ENCODE data around the gene TPGS1. TPM values are rescaled to one million over a fixed set of nuclear protein-coding genes. Genes with fewer than 3 reads are reported as not detected.

The TPGS1 gene
- total RNA-seq, 5 donors from 2014 or later (not counting 1 experiment from before 2014, with no cell fraction given): 22.2 to 44.4 (median 39.4) TPM

DNA sequence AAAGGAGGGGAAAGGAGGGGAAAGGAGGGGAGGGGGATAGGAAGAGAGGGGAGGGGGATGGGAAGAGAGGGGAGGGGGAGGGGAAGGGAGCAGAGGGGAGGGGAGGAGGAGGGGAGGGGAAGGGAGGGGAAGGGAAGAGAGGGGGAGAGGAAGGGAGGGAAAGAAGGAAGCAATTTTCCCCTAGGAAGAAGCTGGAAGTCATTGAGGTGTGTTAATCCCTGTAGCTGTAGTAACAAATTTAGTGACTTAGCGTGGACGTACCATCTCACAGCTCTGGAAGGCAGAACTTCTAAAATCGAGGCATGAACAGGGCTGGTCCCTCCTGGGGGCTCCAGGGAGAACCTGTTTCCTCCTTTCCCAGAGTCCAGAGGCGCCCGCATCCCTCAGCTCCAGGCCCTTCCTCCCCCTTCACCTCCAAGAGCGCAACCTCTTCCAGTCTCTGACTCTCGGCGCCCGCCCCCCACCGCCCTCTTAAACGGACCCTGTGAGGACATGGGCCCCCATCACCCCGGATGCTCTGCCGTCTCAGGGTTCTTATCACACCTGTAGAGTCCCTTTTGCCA is 18.6 kb downstream of the TPGS1 start:
- no peaks in the 10 kb centered on the region for H3K36me3 ChIP-seq (ENCODE audit: control insufficient read depth in 2 of 2, extremely low read depth in 1 of 2, insufficient read depth in 1 of 2, low read length in 1 of 2)
- 66% methylated on average over 7 of the region's 13 CpGs for WGBS (ENCODE audit: insufficient coverage)
- H3K27me3 ChIP-seq (replicated peaks in 1 of 2; ENCODE audit: control insufficient read depth in 2 of 2, extremely low read depth in 1 of 2, insufficient read depth in 2 of 2, low read length in 1 of 2): peaks cover 0 to 27% of the 10 kb centered on the region in 2 experiments
- no peak overlapping the region for H3K4me3 Mint-ChIP-seq
- ATAC-seq (replicated peaks in 1 of 4) (no peak), DNase-seq (no peak)
- H3K4me1 Mint-ChIP-seq: peaks cover 0 to 14% (median 4%) of the 10 kb centered on the region in 3 donors
- no peaks in the 10 kb centered on the region for H3K9me3 ChIP-seq
- ChIA-PET POLR2A (no interaction called here), CTCF (interaction anchor here in 1 of 2 donors (0.6 kb wide), 1 partner anchor 10 kb away, joined by 4 read pairs; no protein-coding TSS in a partner anchor)
- peaks cover 0 to 7% of the 10 kb centered on the region in 2 donors for H3K27me3 Mint-ChIP-seq
- H3K27ac Mint-ChIP-seq: no peak overlapping the region
- H3K4me1 ChIP-seq (ENCODE audit: control insufficient read depth in 1 of 2, extremely low read depth in 1 of 2, insufficient read depth in 2 of 2, low read length in 2 of 2): peaks cover 0 to 9% of the 10 kb centered on the region in 2 experiments
- no peaks in the 10 kb centered on the region for H3K9me3 Mint-ChIP-seq
- H3K4me3 ChIP-seq (ENCODE audit: control insufficient read depth in 1 of 2, extremely low read depth in 1 of 2, low read length in 1 of 2): no peak overlapping the region
- H3K36me3 Mint-ChIP-seq: no peaks in the 10 kb centered on the region
- H3K27ac ChIP-seq (ENCODE audit: low read length): no peak overlapping the region

DNA sequence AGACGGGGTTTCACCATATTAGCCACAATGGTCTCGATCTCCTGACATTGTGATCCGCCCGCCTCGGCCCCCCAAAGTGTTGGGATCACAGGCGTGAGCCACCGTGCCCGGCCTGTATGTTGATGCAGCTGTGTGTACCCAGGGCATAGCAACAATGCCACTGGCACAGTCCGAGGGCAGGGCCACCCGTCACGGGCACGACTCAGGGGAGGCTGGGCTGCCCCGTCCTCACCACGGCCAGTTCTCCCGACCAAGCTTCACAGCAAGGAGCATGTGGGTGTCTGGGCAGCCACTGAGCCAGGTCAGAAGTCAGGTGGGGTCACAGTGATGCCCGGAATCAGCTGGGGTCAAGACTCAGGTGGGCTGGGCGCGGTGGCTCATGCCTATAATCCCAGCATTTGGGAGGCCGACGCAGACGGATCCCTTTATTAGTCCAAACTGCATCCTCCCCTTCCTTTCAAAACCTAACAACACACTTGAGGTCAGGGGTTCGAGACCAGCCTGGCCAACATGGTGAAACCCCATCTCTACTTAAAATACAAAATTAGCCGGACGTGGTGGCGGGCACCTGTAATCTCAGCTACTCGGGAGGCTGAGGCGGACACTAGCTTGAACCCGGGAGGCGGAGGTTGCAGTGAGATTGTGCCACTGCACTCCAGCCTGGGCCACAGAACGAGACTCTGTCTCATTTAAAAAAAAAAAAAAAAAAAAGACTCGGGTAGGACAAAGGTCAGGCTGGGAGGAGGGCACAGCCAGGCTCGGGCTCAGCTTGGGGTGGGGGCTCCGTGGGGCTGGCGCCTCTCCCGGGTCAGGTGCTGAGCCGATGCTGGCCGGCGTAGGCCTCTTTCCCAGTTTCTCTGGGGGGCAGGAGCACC is 23.1 kb downstream of the TPGS1 start:
- no peak for ATAC-seq (replicated peaks in 1 of 4)
- WGBS (ENCODE audit: insufficient coverage): 69% methylated on average over 31 of the region's 38 CpGs
- Histone ChIP-seq H3K27ac (ENCODE audit: low read length) (peak overlapping the region; percentile 45), H3K4me1 (ENCODE audit: control insufficient read depth in 1 of 2, extremely low read depth in 1 of 2, insufficient read depth in 2 of 2, low read length in 2 of 2) (peaks cover 6 to 41% of the 10 kb centered on the region in 2 experiments), H3K27me3 (replicated peaks in 1 of 2; ENCODE audit: control insufficient read depth in 2 of 2, extremely low read depth in 1 of 2, insufficient read depth in 2 of 2, low read length in 1 of 2) (peaks cover 0 to 23% of the 10 kb centered on the region in 2 experiments), H3K4me3 (ENCODE audit: control insufficient read depth in 1 of 2, extremely low read depth in 1 of 2, low read length in 1 of 2) (peak overlapping the region; percentile 59 to 71), H3K36me3 (ENCODE audit: control insufficient read depth in 2 of 2, extremely low read depth in 1 of 2, insufficient read depth in 1 of 2, low read length in 1 of 2) (peaks cover 1 to 6% of the 10 kb centered on the region in 2 donors), H3K9me3 (no peaks in the 10 kb centered on the region)
- Mint-ChIP-seq H3K4me3 (peak overlapping the region; percentile 71 to 80 (median 75)), H3K4me1 (peaks cover 15 to 29% (median 20%) of the 10 kb centered on the region in 3 donors), H3K9me3 (no peaks in the 10 kb centered on the region), H3K27me3 (peaks cover 0 to 6% of the 10 kb centered on the region in 2 donors), H3K36me3 (no peaks in the 10 kb centered on the region), H3K27ac (peak overlapping the region; percentile 49 to 79)
- no peak for DNase-seq
- ChIA-PET POLR2A (interaction anchor here in 1 of 2 donors (0.6 kb wide), 1 partner anchor 469 kb away, joined by 3 read pairs; no protein-coding TSS in a partner anchor), CTCF (interaction anchor here (0.6 to 3.9 kb wide), 2 partner anchors 20 to 22 kb away, joined by 3 to 36 read pairs; no protein-coding TSS in a partner anchor)

GRCh38 chr19:531009-531752 is 23.9 kb downstream of the TPGS1 start:
- Histone ChIP-seq H3K4me3 (ENCODE audit: control insufficient read depth in 1 of 2, extremely low read depth in 1 of 2, low read length in 1 of 2) (peak overlapping the region; percentile 59 to 71), H3K27me3 (replicated peaks in 1 of 2; ENCODE audit: control insufficient read depth in 2 of 2, extremely low read depth in 1 of 2, insufficient read depth in 2 of 2, low read length in 1 of 2) (peaks cover 0 to 19% of the 10 kb centered on the region in 2 experiments), H3K27ac (ENCODE audit: low read length) (peak overlapping the region; percentile 45), H3K9me3 (no peaks in the 10 kb centered on the region), H3K4me1 (ENCODE audit: control insufficient read depth in 1 of 2, extremely low read depth in 1 of 2, insufficient read depth in 2 of 2, low read length in 2 of 2) (peaks cover 6 to 44% of the 10 kb centered on the region in 2 experiments), H3K36me3 (ENCODE audit: control insufficient read depth in 2 of 2, extremely low read depth in 1 of 2, insufficient read depth in 1 of 2, low read length in 1 of 2) (peaks cover 9 to 13% of the 10 kb centered on the region in 2 donors)
- ATAC-seq (replicated peaks in 1 of 4) (peak; percentile 79 to 83 (median 83)), DNase-seq (peak; percentile 60 to 94 (median 82))
- no peaks in the 10 kb centered on the region for H3K9me3 Mint-ChIP-seq
- H3K27me3 Mint-ChIP-seq: peaks cover 0 to 3% of the 10 kb centered on the region in 2 donors
- no peaks in the 10 kb centered on the region for H3K36me3 Mint-ChIP-seq
- H3K4me1 Mint-ChIP-seq: peaks cover 15 to 27% (median 19%) of the 10 kb centered on the region in 3 donors
- peak overlapping the region; percentile 49 to 79 for H3K27ac Mint-ChIP-seq
- peak overlapping the region; percentile 75 to 86 (median 80) for H3K4me3 Mint-ChIP-seq
- under 1% methylated on average over 101 of the region's 103 CpGs for WGBS (ENCODE audit: insufficient coverage)
- CTCF ChIA-PET: interaction anchor here (0.6 to 3.9 kb wide), 7 partner anchors 20 to 1033 kb away, joined by 3 to 36 read pairs (median 3); no protein-coding TSS in a partner anchor
- POLR2A ChIA-PET: interaction anchor here in 1 of 2 donors (0.6 kb wide), 2 partner anchors 12 to 20 kb away, joined by 5 to 6 read pairs; no protein-coding TSS in a partner anchor

DNA sequence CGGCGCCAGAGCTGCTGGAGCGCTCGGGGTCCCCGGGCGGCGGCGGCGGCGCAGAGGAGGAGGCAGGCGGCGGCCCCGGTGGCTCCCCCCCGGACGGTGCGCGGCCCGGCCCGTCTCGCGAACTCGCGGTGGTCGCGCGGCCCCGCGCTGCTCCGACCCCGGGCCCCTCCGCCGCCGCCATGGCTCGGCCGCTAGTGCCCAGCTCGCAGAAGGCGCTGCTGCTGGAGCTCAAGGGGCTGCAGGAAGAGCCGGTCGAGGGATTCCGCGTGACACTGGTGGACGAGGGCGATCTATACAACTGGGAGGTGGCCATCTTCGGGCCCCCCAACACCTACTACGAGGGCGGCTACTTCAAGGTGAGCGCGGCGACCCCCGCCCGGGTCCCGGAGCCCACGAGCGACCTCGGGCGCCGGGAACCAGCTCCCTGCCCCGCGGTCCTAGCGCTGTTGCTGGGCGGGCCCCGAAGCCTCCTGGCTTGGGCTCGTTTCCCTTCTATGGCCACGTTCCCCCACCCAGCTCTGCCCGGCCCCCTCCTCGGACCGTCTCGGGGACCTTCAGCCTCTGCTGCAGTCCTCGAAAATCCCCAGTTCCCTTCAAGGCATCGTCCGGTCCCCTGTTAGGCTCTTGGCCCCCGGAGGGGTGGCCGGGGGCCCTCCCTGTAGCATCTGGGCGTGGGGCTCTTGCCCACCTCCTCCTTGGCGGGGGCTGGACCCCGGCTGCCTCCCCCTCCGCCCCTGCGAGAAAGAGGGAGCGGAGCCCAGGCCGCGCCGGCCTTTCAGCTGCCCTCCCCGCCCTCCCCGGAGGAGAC is 24.7 kb downstream of the TPGS1 start, which contains the start of gene CDC34:
Gene CDC34 (plus strand): TSS at position 8 of the 808 bp plus-strand sequence. CDS start 172 bp downstream, at position 180.
- peak within 1 kb of the TSS; percentile 49 to 79 for H3K27ac Mint-ChIP-seq
- peaks cover 15 to 27% (median 19%) of the 10 kb centered on the region in 3 donors for H3K4me1 Mint-ChIP-seq
- H3K27ac ChIP-seq (ENCODE audit: low read length): peak within 1 kb of the TSS; percentile 45
- H3K27me3 ChIP-seq (replicated peaks in 1 of 2; ENCODE audit: control insufficient read depth in 2 of 2, extremely low read depth in 1 of 2, insufficient read depth in 2 of 2, low read length in 1 of 2): peaks cover 0 to 13% of the 10 kb centered on the region in 2 experiments
- H3K9me3 ChIP-seq: no peaks in the 10 kb centered on the region
- peaks cover 11 to 20% of the 10 kb centered on the region in 2 donors for H3K36me3 ChIP-seq (ENCODE audit: control insufficient read depth in 2 of 2, extremely low read depth in 1 of 2, insufficient read depth in 1 of 2, low read length in 1 of 2)
- peaks cover 6 to 44% of the 10 kb centered on the region in 2 experiments for H3K4me1 ChIP-seq (ENCODE audit: control insufficient read depth in 1 of 2, extremely low read depth in 1 of 2, insufficient read depth in 2 of 2, low read length in 2 of 2)
- ATAC-seq (replicated peaks in 1 of 4) (peak in 3 of 4 experiments; percentile 3 to 35 (median 28)), DNase-seq (peak in 1 of 35 experiments; percentile 22)
- H3K4me3 Mint-ChIP-seq: peak within 1 kb of the TSS; percentile 82 to 86 (median 85)
- ChIA-PET POLR2A (interaction anchor here (0.6 kb wide), 3 partner anchors 11 to 25 kb away, joined by 6 to 7 read pairs (median 6); partner anchors contain the start of gene TPGS1 (in 1 of the 2)), CTCF (interaction anchor here (0.6 to 3.9 kb wide), 6 partner anchors 21 to 1033 kb away, joined by 3 to 36 read pairs (median 4); no protein-coding TSS in a partner anchor)
- H3K36me3 Mint-ChIP-seq: no peaks in the 10 kb centered on the region
- no peaks in the 10 kb centered on the region for H3K27me3 Mint-ChIP-seq
- peak within 1 kb of the TSS; percentile 84 to 90 for H3K4me3 ChIP-seq (ENCODE audit: control insufficient read depth in 1 of 2, extremely low read depth in 1 of 2, low read length in 1 of 2)
- under 1% methylated on average over 83 of the region's 84 CpGs for WGBS (ENCODE audit: insufficient coverage)
- H3K9me3 Mint-ChIP-seq: no peaks in the 10 kb centered on the region

DNA sequence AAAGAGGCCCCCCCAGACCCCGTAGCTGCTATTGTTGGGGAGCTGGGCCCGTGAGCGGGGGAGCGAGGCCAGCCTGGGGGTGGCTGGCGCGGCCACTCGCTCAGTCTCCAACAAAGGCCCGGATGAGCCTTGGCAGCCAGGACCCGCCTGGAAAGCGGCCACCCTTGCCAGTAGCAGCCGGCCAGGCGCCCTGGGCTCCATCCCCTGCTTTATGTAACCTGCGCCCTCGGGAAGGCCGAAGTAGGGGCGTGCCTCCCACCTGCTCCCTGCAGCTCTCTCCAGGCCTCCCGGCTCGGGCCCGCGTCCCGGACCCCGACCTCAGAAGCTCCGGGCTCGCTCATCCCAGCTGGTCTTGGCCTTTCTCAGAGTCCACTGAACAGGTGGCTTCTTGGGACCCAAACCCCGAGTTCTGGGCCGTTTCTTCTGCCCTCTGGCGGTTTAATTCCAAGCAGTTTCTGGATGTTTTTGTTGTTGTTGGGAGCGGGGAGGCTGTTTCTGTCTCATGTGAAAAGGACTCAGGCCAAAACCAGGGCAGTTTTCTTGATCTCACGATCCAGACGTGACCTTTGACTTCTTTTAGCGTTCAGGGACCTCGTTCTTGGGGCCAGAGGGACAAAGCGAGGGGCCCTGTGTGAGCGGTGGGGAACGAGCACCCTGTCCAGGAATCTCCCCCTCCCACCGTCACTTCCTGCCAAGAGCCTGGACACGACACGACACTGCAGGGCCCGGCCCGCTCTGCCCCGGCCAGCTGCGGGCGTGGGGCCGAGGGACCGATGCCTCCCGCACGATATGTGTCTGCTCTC is 25.5 kb downstream of the TPGS1 start:
- Histone ChIP-seq H3K27me3 (replicated peaks in 1 of 2; ENCODE audit: control insufficient read depth in 2 of 2, extremely low read depth in 1 of 2, insufficient read depth in 2 of 2, low read length in 1 of 2) (peaks cover 0 to 11% of the 10 kb centered on the region in 2 experiments), H3K36me3 (ENCODE audit: control insufficient read depth in 2 of 2, extremely low read depth in 1 of 2, insufficient read depth in 1 of 2, low read length in 1 of 2) (peaks cover 11 to 23% of the 10 kb centered on the region in 2 donors), H3K27ac (ENCODE audit: low read length) (peak overlapping the region; percentile 37), H3K4me1 (ENCODE audit: control insufficient read depth in 1 of 2, extremely low read depth in 1 of 2, insufficient read depth in 2 of 2, low read length in 2 of 2) (peaks cover 6 to 44% of the 10 kb centered on the region in 2 experiments), H3K4me3 (ENCODE audit: control insufficient read depth in 1 of 2, extremely low read depth in 1 of 2, low read length in 1 of 2) (peak overlapping the region; percentile 84 to 90), H3K9me3 (no peaks in the 10 kb centered on the region)
- Mint-ChIP-seq H3K27ac (peak overlapping the region; percentile 66 to 89), H3K27me3 (no peaks in the 10 kb centered on the region), H3K4me1 (peaks cover 15 to 27% (median 19%) of the 10 kb centered on the region in 3 donors), H3K9me3 (no peaks in the 10 kb centered on the region), H3K36me3 (peaks cover under 1% of the 10 kb centered on the region), H3K4me3 (peak overlapping the region; percentile 82 to 86 (median 85))
- POLR2A ChIA-PET: interaction anchor here in 1 of 2 donors (0.6 kb wide), 1 partner anchor 22 kb away, joined by 7 read pairs; no protein-coding TSS in a partner anchor
- 4% methylated on average over 45 of the region's 47 CpGs for WGBS (ENCODE audit: insufficient coverage)
- peak in 18 of 35 experiments; percentile 28 to 71 (median 48) for DNase-seq
- CTCF ChIA-PET: interaction anchor here in 1 of 2 donors (0.9 to 3.9 kb wide), 2 partner anchors 22 to 26 kb away, joined by 4 to 36 read pairs; no protein-coding TSS in a partner anchor
- ATAC-seq (replicated peaks in 1 of 4): no peak
